OCI-LY3 (cell line): Measurements from ENCODE around the gene P2RY8.

Experiments
- H2AFZ ChIP-seq: fragments of 200-600, 300-600 bp; shearing (Covaris generic); 2 replicates; pipeline ENCODE4 v1.6.0; 2014; ENCODE audit warnings: antibody characterized with exemption, low read depth, low read length
- H3K27ac ChIP-seq: fragments of 200-600, 300-600 bp; sonication (generic); 2 replicates; pipeline ENCODE4 v1.5.1; 2014; ENCODE audit warnings: mild to moderate bottlenecking, low read length, moderate library complexity, mixed read lengths
- H3K27me3 ChIP-seq: fragments of 200-600, 300-600 bp; sonication (generic); 2 replicates; pipeline ENCODE4 v1.6.1; 2014; ENCODE audit warnings: low read depth, low read length, mixed read lengths
- H3K36me3 ChIP-seq: fragments of 200-600, 300-600 bp; sonication (generic); replicated peaks from 2 replicates; pipeline ENCODE3; 2014; ENCODE audit warnings: low read depth, low read length, mixed read lengths
- H3K4me1 ChIP-seq: fragments of 300-600, 200-600 bp; sonication (generic); 2 replicates; pipeline ENCODE4 v1.6.1; 2014; ENCODE audit warnings: low read length, mixed read lengths
- H3K4me2 ChIP-seq: fragments of 200-600, 300-600 bp; sonication (generic); 2 replicates; pipeline ENCODE4 v1.6.1; 2014; ENCODE audit warnings: low read length, mixed read lengths
- H3K4me3 ChIP-seq: fragments of 300-600, 200-600 bp; sonication (generic); 2 replicates; pipeline ENCODE4 v1.5.1; 2014; ENCODE audit warnings: antibody characterized with exemption, mild to moderate bottlenecking, low read length, moderate library complexity
- H3K79me2 ChIP-seq: fragments of 300-600, 200-600 bp; shearing (Covaris generic); 2 replicates; pipeline ENCODE4 v1.6.1; 2014; ENCODE audit warnings: mild to moderate bottlenecking, low read length, mixed read lengths
- H3K9ac ChIP-seq: fragments of 300-600, 200-600 bp; shearing (Covaris generic); 2 replicates; pipeline ENCODE4 v1.6.0; 2014; ENCODE audit warnings: mild to moderate bottlenecking, low read length, moderate library complexity
- H3K9me3 ChIP-seq: fragments of 200-600, 300-600 bp; shearing (Covaris generic); 2 replicates; pipeline ENCODE4 v1.6.1; 2014; ENCODE audit warnings: low read length, mixed read lengths; ENCODE audit not compliant: insufficient read depth
- H4K20me1 ChIP-seq: fragments of 200-600, 300-600 bp; sonication (generic); 2 replicates; pipeline ENCODE4 v1.6.1; 2016; ENCODE audit warnings: low read length, mixed read lengths; ENCODE audit not compliant: insufficient read depth
- CTCF ChIP-seq: fragments of 200-600, 300-600 bp; sonication (generic); IDR thresholded peaks from 2 replicates; pipeline ENCODE4 v1.5.1; 2014; ENCODE audit warnings: antibody characterized with exemption, low read length, low read depth
- EZH2phosphoT487 ChIP-seq: fragments of 200-600 bp; shearing (Covaris generic); IDR thresholded peaks from 2 replicates; pipeline ENCODE4 v1.6.1; 2018; ENCODE audit warnings: antibody characterized with exemption, mixed run types, low read depth

The P2RY8 gene

GRCh38 chrX:1477801-1478458 is 59.1 kb downstream of the P2RY8 start:
- Histone ChIP-seq H3K4me2 (no peak overlapping the region), H3K27ac (no peak overlapping the region), H3K27me3 (no peaks in the 10 kb centered on the region), H3K9ac (no peak overlapping the region), H2AFZ (no peak overlapping the region), H3K9me3 (peaks cover 7% of the 10 kb centered on the region; the same call in 1 of the 2 replicates), H3K4me3 (no peak overlapping the region), H3K36me3 (peaks cover 47% of the 10 kb centered on the region), H3K4me1 (peaks cover 47% of the 10 kb centered on the region), H3K79me2 (peaks cover 17% of the 10 kb centered on the region; the same call in 1 of the 2 replicates), H4K20me1 (peaks cover 15% of the 10 kb centered on the region; the same call in 1 of the 2 replicates)
- TF ChIP-seq EZH2phosphoT487: no peak
- TF ChIP-seq CTCF: no peak

- H3K79me2 ChIP-seq: peaks cover 17% of the 10 kb centered on the region; the same call in 1 of the 2 replicates
- peaks cover 47% of the 10 kb centered on the region for H3K36me3 ChIP-seq
- no peak overlapping the region for H3K27ac ChIP-seq
- no peak overlapping the region for H3K9ac ChIP-seq
- H3K27me3 ChIP-seq: no peaks in the 10 kb centered on the region
- H2AFZ ChIP-seq: no peak overlapping the region
- TF ChIP-seq CTCF: no peak
- TF ChIP-seq EZH2phosphoT487: no peak
- peaks cover 44% of the 10 kb centered on the region for H3K4me1 ChIP-seq
- peaks cover 15% of the 10 kb centered on the region; the same call in 1 of the 2 replicates for H4K20me1 ChIP-seq
- H3K9me3 ChIP-seq: peaks cover 7% of the 10 kb centered on the region; the same call in 1 of the 2 replicates
- no peak overlapping the region for H3K4me3 ChIP-seq
- no peak overlapping the region for H3K4me2 ChIP-seq
These were observed 59.8 kb downstream of the P2RY8 start for GRCh38 chrX:1477229-1477628.

GRCh38 chrX:1476682-1477081 is 60.3 kb downstream of the P2RY8 start:
- Histone ChIP-seq H3K4me3 (no peak overlapping the region), H3K9ac (no peak overlapping the region), H3K27ac (no peak overlapping the region), H3K4me1 (peaks cover 44% of the 10 kb centered on the region), H3K4me2 (no peak overlapping the region), H3K36me3 (peaks cover 52% of the 10 kb centered on the region), H3K79me2 (peaks cover 21% of the 10 kb centered on the region; the same call in 1 of the 2 replicates), H3K27me3 (no peaks in the 10 kb centered on the region), H3K9me3 (peaks cover 7% of the 10 kb centered on the region; the same call in 1 of the 2 replicates), H2AFZ (no peak overlapping the region), H4K20me1 (peaks cover 19% of the 10 kb centered on the region; the same call in 1 of the 2 replicates)
- TF ChIP-seq EZH2phosphoT487 (no peak), CTCF (no peak)

- Histone ChIP-seq H3K27me3 (no peaks in the 10 kb centered on the region), H3K9me3 (peaks cover 7% of the 10 kb centered on the region; the same call in 1 of the 2 replicates), H2AFZ (no peak overlapping the region), H3K4me2 (no peak overlapping the region), H3K4me3 (no peak overlapping the region), H3K4me1 (peaks cover 41% of the 10 kb centered on the region), H4K20me1 (peaks cover 23% of the 10 kb centered on the region; the same call in 1 of the 2 replicates), H3K79me2 (peaks cover 24% of the 10 kb centered on the region; the same call in 1 of the 2 replicates), H3K36me3 (peaks cover 55% of the 10 kb centered on the region), H3K9ac (no peak overlapping the region), H3K27ac (no peak overlapping the region)
- TF ChIP-seq EZH2phosphoT487 (no peak), CTCF (no peak)
These were observed 61.1 kb downstream of the P2RY8 start for GRCh38 chrX:1475881-1476280.
